ENCODE measurements around the gene FZD2. TPM values are rescaled to one million over a fixed set of nuclear protein-coding genes. Genes with fewer than 3 reads are reported as not detected.

FZD2 gene
- total RNA-seq, 1 experiment from 2014 or later, result 61.8 TPM

DNA sequence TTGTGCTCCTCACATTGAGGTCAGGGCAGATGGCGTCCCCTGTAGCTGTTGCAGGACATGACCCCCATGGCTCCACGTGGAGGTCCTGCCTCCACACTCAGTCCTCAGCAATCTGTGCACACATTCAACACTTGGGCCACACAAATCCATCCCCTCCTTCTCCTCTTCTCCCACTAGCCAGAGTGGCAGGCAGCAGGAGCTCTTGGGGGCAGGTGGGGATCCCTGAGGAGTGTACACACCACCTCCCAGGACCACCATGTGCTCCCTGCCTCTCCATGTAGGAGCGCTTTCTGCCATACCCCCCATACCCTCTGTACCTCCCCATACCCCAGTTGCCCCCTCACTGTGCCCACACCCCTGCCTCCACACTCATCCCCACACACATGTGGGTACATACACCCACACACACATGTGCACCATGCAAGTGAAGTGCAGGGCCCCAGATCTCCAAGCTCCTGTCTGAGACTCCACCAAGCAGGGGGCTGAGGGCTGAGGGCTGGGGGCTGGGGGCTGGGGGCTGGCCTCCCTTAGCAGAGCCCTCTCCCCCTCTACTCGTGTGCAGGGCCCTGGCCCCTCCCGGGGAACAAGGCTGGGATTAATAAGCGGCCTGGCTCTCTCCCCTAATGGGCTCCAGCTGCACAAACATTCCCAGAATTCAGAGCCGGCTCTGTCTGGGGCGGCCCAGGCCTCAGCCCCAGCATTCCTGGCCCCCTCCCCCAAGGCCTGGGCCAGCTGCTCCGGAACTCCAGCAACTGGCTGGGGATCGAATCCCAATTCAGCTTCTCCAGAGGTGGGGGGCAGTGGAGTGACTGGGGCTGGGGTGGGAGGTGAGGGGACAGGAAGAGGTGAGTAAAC, 50.8 kb downstream of the FZD2 start:
- intact Hi-C loops (cut with micrococcal nuclease; ENCODE audit: unreplicated experiment), result no loop called here
- CTCF ChIA-PET, result interaction anchor here (0.7 kb wide), 1 partner anchor 280 kb away, joined by 4 read pairs; no protein-coding TSS in a partner anchor
- no peak for DNase-seq
- POLR2A ChIA-PET (ENCODE audit: unreplicated experiment), result no interaction called here
- Histone ChIP-seq H4K20me1 (ENCODE audit: insufficient read depth) (no peaks in the 10 kb centered on the region), H3K4me1 (replicated peaks; ENCODE audit: insufficient read depth) (no peaks in the 10 kb centered on the region), H3K4me2 (no peak overlapping the region), H2AFZ (no peak overlapping the region), H3K79me2 (ENCODE audit: low read depth) (no peaks in the 10 kb centered on the region), H3F3A (ENCODE audit: insufficient read depth, low read depth) (no peaks in the 10 kb centered on the region), H3K4me3 (no peak overlapping the region), H3K36me3 (ENCODE audit: low read depth) (no peaks in the 10 kb centered on the region), H3K9me2 (ENCODE audit: insufficient read depth) (no peaks in the 10 kb centered on the region), H3K27ac (no peak overlapping the region), H3K27me3 (ENCODE audit: insufficient read depth, low read depth) (no peaks in the 10 kb centered on the region), H3K9me3 (ENCODE audit: insufficient read depth, low read depth) (no peaks in the 10 kb centered on the region)
- no peak for TF ChIP-seq CTCF (conservative IDR thresholded peaks at IDR 0.05)
- no peak for TF ChIP-seq EZH2 (IDR thresholded peaks at IDR 0.05; ENCODE audit: low read depth)
- BruUV-seq (replicated peaks), result no TSS peak

DNA sequence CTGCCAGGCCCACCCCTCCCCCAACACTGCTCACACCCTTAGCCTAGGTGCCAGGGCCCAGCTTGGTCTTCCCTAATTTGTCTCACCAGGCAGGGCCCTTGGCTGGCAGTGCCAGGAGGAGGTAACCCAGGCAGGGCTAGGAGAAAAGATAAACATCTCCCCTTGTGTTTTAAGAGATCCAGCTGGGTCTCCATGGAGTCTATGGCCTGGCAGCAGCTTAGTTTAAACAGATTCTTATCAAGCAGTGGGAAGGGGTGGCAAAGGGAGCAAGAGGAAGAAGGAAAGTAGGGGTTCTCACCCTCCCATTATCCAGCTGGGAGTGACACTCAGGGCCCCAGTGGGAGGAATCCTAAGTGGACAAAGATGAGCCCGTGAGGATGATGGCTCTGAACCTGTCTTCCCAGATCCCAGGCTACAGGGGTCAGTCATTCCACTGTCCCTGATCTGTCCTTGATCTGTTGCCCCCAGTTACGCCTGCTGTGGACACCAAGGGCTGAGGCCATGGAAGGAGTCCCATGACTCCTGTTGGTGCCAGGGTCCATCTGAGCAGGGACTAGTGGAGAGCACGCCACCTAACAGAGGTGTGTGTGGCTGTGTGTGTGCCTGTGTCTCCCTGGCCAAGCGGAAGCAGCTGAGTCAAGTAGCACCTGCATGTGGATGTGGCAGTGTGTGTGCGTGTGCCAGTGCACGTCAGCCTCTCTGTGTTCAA, 51.6 kb downstream of the FZD2 start:
- ChIA-PET POLR2A (ENCODE audit: unreplicated experiment) (no interaction called here), CTCF (no interaction called here)
- Histone ChIP-seq H3F3A (ENCODE audit: insufficient read depth, low read depth) (no peaks in the 10 kb centered on the region), H3K27me3 (ENCODE audit: insufficient read depth, low read depth) (no peaks in the 10 kb centered on the region), H3K79me2 (ENCODE audit: low read depth) (no peaks in the 10 kb centered on the region), H3K9me3 (ENCODE audit: insufficient read depth, low read depth) (no peaks in the 10 kb centered on the region), H3K27ac (no peak overlapping the region), H4K20me1 (ENCODE audit: insufficient read depth) (no peaks in the 10 kb centered on the region), H3K36me3 (ENCODE audit: low read depth) (no peaks in the 10 kb centered on the region), H2AFZ (no peak overlapping the region), H3K4me1 (replicated peaks; ENCODE audit: insufficient read depth) (no peaks in the 10 kb centered on the region), H3K4me3 (no peak overlapping the region), H3K4me2 (no peak overlapping the region), H3K9me2 (ENCODE audit: insufficient read depth) (no peaks in the 10 kb centered on the region)
- intact Hi-C loops (cut with micrococcal nuclease; ENCODE audit: unreplicated experiment), result no loop called here
- TF ChIP-seq EZH2 (IDR thresholded peaks at IDR 0.05; ENCODE audit: low read depth) (no peak), CTCF (conservative IDR thresholded peaks at IDR 0.05) (no peak)
- DNase-seq, result no peak
- no TSS peak for BruUV-seq (replicated peaks)

GRCh38 chr17:44610331-44610730, 53.0 kb downstream of the FZD2 start:
- Histone ChIP-seq H3K4me2 (no peak overlapping the region), H3K36me3 (ENCODE audit: low read depth) (no peaks in the 10 kb centered on the region), H4K20me1 (ENCODE audit: insufficient read depth) (no peaks in the 10 kb centered on the region), H3K9me2 (ENCODE audit: insufficient read depth) (no peaks in the 10 kb centered on the region), H2AFZ (no peak overlapping the region), H3K27me3 (ENCODE audit: insufficient read depth, low read depth) (no peaks in the 10 kb centered on the region), H3K9me3 (ENCODE audit: insufficient read depth, low read depth) (no peaks in the 10 kb centered on the region), H3K27ac (no peak overlapping the region), H3F3A (ENCODE audit: insufficient read depth, low read depth) (no peaks in the 10 kb centered on the region), H3K4me1 (replicated peaks; ENCODE audit: insufficient read depth) (no peaks in the 10 kb centered on the region), H3K79me2 (ENCODE audit: low read depth) (no peaks in the 10 kb centered on the region), H3K4me3 (no peak overlapping the region)
- POLR2A ChIA-PET (ENCODE audit: unreplicated experiment), result no interaction called here
- intact Hi-C loops (cut with micrococcal nuclease; ENCODE audit: unreplicated experiment), result no loop called here
- CTCF ChIA-PET, result no interaction called here
- DNase-seq, result no peak
- no TSS peak for BruUV-seq (replicated peaks)
- TF ChIP-seq CTCF (conservative IDR thresholded peaks at IDR 0.05) (no peak), EZH2 (IDR thresholded peaks at IDR 0.05; ENCODE audit: low read depth) (no peak)

Other genes starting within 250 kb of the FZD2 start
- gene RUNDC3A, start 248.9 kb upstream of the FZD2 start, total RNA-seq (2021), result not detected in 2 replicates
- gene SLC25A39, start 232.7 kb upstream of the FZD2 start, total RNA-seq (2021), result 164 and 204 TPM in 2 replicates
- gene GRN, start 212.2 kb upstream of the FZD2 start, total RNA-seq (2021), result 226 and 413 TPM in 2 replicates
- gene FAM171A2, start 193.6 kb upstream of the FZD2 start, total RNA-seq (2021), result 8.3 and 11.8 TPM in 2 replicates
- gene ITGA2B, start 167.8 kb upstream of the FZD2 start, total RNA-seq (2021), result 5.7 TPM in 2 replicates
- gene GPATCH8, start 54.1 kb upstream of the FZD2 start, total RNA-seq (2021), result 31.0 and 39.4 TPM in 2 replicates
- gene MEIOC, start 99.0 kb downstream of the FZD2 start, total RNA-seq (2021), result not detected in 2 replicates
- gene CCDC43, start 132.3 kb downstream of the FZD2 start, total RNA-seq (2021), result 19.9 and 23.4 TPM in 2 replicates
- 29.6 and 33.3 TPM in 2 replicates for gene DBF4B, start 151.2 kb downstream of the FZD2 start, total RNA-seq (2021)
- 0.46 and 0.55 TPM in 2 replicates for gene ADAM11, start 201.5 kb downstream of the FZD2 start, total RNA-seq (2021)